HCT116 (cell line): Measurements from ENCODE around the gene GNAO1. TPM values are rescaled to one million over a fixed set of nuclear protein-coding genes. Genes with fewer than 3 reads are reported as not detected.

Experiments
- ATAC-seq: fragments of 200-7000 bp; cut with Tn5 transposase; 2 replicates; pipeline ENCODE4 v1.9.1; 2020; ENCODE audit warnings: mild to moderate bottlenecking, moderate library complexity
- BruUV-seq: library from RNA; stranded (reverse); fragments of 400-500 nt; replicated peaks from 2 replicates; lab custom pipeline; 2021; lab: Mats Ljungman, UMichigan
- CTCF ChIA-PET: fragments of 300-600 bp; sonication (Branson Sonifier 250); formaldehyde crosslinking; loops from one replicate; lab custom pipeline; 2021; ENCODE audit warnings: antibody characterized with exemption; lab: Charles Lee
- POLR2A ChIA-PET: fragments of 300-600, 350-600 bp; sonication (Branson Sonifier 250); formaldehyde crosslinking; loops from one replicate; lab custom pipeline; 2021; ENCODE audit warnings: antibody characterized with exemption; lab: Charles Lee
- RAD21 ChIA-PET, 2 experiments: fragments of 300-600 bp; sonication (Branson Sonifier 250); formaldehyde crosslinking; loops; one replicate each; lab custom pipeline; 2023; ENCODE audit warnings: low total read pairs in 2 of 2; ENCODE audit not compliant: uncharacterized antibody in 2 of 2, unreplicated experiment in 2 of 2, low non-redundant PET in 1 of 2; lab: Charles Lee
- DNase-seq: peaks from one replicate; pipeline ENCODE4 v3.0.0-alpha.2; 2010; ENCODE audit warnings: low read depth, low spot score
- H2AFZ ChIP-seq: fragments of 200-600 bp; shearing (Covaris generic), sonication (generic); 2 replicates; pipeline ENCODE4 v1.6.1; 2017; ENCODE audit warnings: low read depth, mixed run types, mixed read lengths, antibody characterized with exemption, low read length; ENCODE audit not compliant: poor library complexity, severe bottlenecking
- H3K27ac ChIP-seq: 2 replicates; pipeline ENCODE4 v1.5.1; 2012; ENCODE audit warnings: low read depth, low read length
- H3K27me3 ChIP-seq: fragments of 200-600 bp; sonication (generic); 2 replicates; pipeline ENCODE4 v1.6.1; 2016; ENCODE audit warnings: mixed run types, low read length, mixed read lengths; ENCODE audit not compliant: insufficient read depth
- H3K36me3 ChIP-seq, 2 experiments: fragments of 200-500 bp in 1 of 2; fragments of 200-600 bp in 1 of 2; sonication (Bioruptor generic) in 1 of 2; sonication (generic) in 1 of 2; 2 replicates each; pipeline versions ENCODE4 v1.5.1 to v1.6.1; 2014 to 2016; ENCODE audit warnings: low read length in 2 of 2, inconsistent platforms in 1 of 2, mixed read lengths in 1 of 2, mixed run types in 1 of 2; ENCODE audit not compliant: insufficient read depth in 2 of 2, control insufficient read depth in 1 of 2
- H3K4me1 ChIP-seq, 2 experiments: fragments of 200-600 bp in 1 of 2; sonication (generic) in 1 of 2; 2 replicates each; pipeline versions ENCODE4 v1.5.1 to v1.6.1; 2012 to 2017; ENCODE audit warnings: low read length in 2 of 2, inconsistent platforms in 1 of 2, mild to moderate bottlenecking in 1 of 2, mixed read lengths in 1 of 2, mixed run types in 1 of 2, moderate library complexity in 1 of 2; ENCODE audit not compliant: insufficient read depth in 2 of 2, control insufficient read depth in 1 of 2
- H3K4me2 ChIP-seq: fragments of 200-600 bp; sonication (generic); 2 replicates; pipeline ENCODE4 v1.6.1; 2017; ENCODE audit warnings: mixed run types, low read length, mixed read lengths
- H3K4me3 ChIP-seq, 2 experiments: fragments of 200-600 bp in 1 of 2; sonication (generic) in 1 of 2; replicated peaks in 1 of 2; 2 replicates each; pipeline ENCODE4 v1.5.1; 2011 to 2016; ENCODE audit warnings: low read length in 2 of 2, control low read depth in 1 of 2, low read depth in 1 of 2, mild to moderate bottlenecking in 1 of 2, mixed read lengths in 1 of 2, mixed run types in 1 of 2
- H3K79me2 ChIP-seq: fragments of 200-600 bp; sonication (generic); 2 replicates; pipeline ENCODE4 v1.6.1; 2017; ENCODE audit warnings: mild to moderate bottlenecking, mixed run types, low read length, moderate library complexity, mixed read lengths; ENCODE audit not compliant: insufficient read depth
- H3K9ac ChIP-seq: fragments of 200-600 bp; sonication (generic); 2 replicates; pipeline ENCODE4 v1.6.1; 2016; ENCODE audit warnings: low read length, mixed read lengths
- H3K9me2 ChIP-seq: fragments of 200-600 bp; sonication (generic), shearing (Covaris generic); 2 replicates; pipeline ENCODE4 v1.6.1; 2017; ENCODE audit warnings: mixed run types, mild to moderate bottlenecking, moderate library complexity; ENCODE audit not compliant: insufficient read depth
- H3K9me3 ChIP-seq, 2 experiments: fragments of 200-500 bp in 1 of 2; fragments of 200-600 bp in 1 of 2; sonication (Bioruptor generic) in 1 of 2; sonication (generic) in 1 of 2; 2 replicates each; pipeline ENCODE4 v1.6.1; 2014 to 2017; ENCODE audit warnings: low read length in 2 of 2, mixed read lengths in 2 of 2, inconsistent platforms in 1 of 2, low read depth in 1 of 2, mild to moderate bottlenecking in 1 of 2, mixed run types in 1 of 2, moderate library complexity in 1 of 2; ENCODE audit not compliant: control insufficient read depth in 1 of 2, insufficient read depth in 1 of 2
- H4K20me1 ChIP-seq: fragments of 200-600 bp; sonication (generic), shearing (Covaris generic); 2 replicates; pipeline ENCODE4 v1.6.1; 2017; ENCODE audit warnings: mixed run types, mild to moderate bottlenecking, moderate library complexity; ENCODE audit not compliant: insufficient read depth
- CEBPB ChIP-seq: IDR thresholded peaks from 2 replicates; pipeline ENCODE4 v1.6.1; 2012; ENCODE audit warnings: low read depth
- ELF1 ChIP-seq: IDR thresholded peaks from 2 replicates; pipeline ENCODE4 v1.6.1; 2012; ENCODE audit warnings: low read depth, borderline replicate concordance
- EZH2 ChIP-seq: fragments of 200-600 bp; sonication (generic); IDR thresholded peaks from 2 replicates; pipeline ENCODE4 v1.6.1; 2017; ENCODE audit warnings: antibody characterized with exemption, mixed run types
- EZH2phosphoT487 ChIP-seq: fragments of 200-600 bp; IDR thresholded peaks from 2 replicates; pipeline ENCODE4 v1.6.1; 2018; ENCODE audit warnings: antibody characterized with exemption, borderline replicate concordance
- FOSL1 ChIP-seq: IDR thresholded peaks from 2 replicates; pipeline ENCODE4 v1.6.1; 2012; ENCODE audit warnings: low read depth
- JUND ChIP-seq: IDR thresholded peaks from 2 replicates; pipeline ENCODE4 v1.6.1; 2012
- POLR2A ChIP-seq: IDR thresholded peaks from 2 replicates; pipeline ENCODE4 v1.7.0; 2011; ENCODE audit warnings: borderline replicate concordance; ENCODE audit not compliant: insufficient read depth, insufficient read length; ENCODE audit errors: extremely low read depth
- POLR2AphosphoS5 ChIP-seq: IDR thresholded peaks from 2 replicates; pipeline ENCODE4 v1.6.1; 2011; ENCODE audit warnings: mild to moderate bottlenecking, low read depth, low read length, moderate library complexity
- RAD21 ChIP-seq: IDR thresholded peaks from 2 replicates; pipeline ENCODE4 v1.6.1; 2012; ENCODE audit warnings: low read depth, mild to moderate bottlenecking
- SIN3A ChIP-seq: IDR thresholded peaks from 2 replicates; pipeline ENCODE4 v1.6.1; 2012; ENCODE audit warnings: low read depth
- SRF ChIP-seq: IDR thresholded peaks from 2 replicates; pipeline ENCODE4 v1.6.1; 2012; ENCODE audit warnings: low read depth
- TCF7L2 ChIP-seq: IDR thresholded peaks from 2 replicates; pipeline ENCODE4 v1.7.0; 2011; ENCODE audit warnings: borderline replicate concordance, inconsistent platforms; ENCODE audit not compliant: insufficient read depth, insufficient read length; ENCODE audit errors: extremely low read depth
- YY1 ChIP-seq: IDR thresholded peaks from 2 replicates; pipeline ENCODE4 v1.6.1; 2011; ENCODE audit warnings: low read length, low read depth, moderate library complexity, mild to moderate bottlenecking; ENCODE audit not compliant: insufficient replicate concordance; ENCODE audit errors: extremely low read depth
- ZFX ChIP-seq: fragments of 450-650 bp; IDR thresholded peaks from 2 replicates; pipeline ENCODE4 v1.6.1; 2017
- ZNF274 ChIP-seq: fragments of 200-500 bp; sonication (Bioruptor generic); IDR thresholded peaks from 2 replicates; pipeline ENCODE4 v1.6.1; 2014; ENCODE audit warnings: mild to moderate bottlenecking, low read depth, low read length, inconsistent platforms
- intact Hi-C: fragments of 100-400 bp; cut with micrococcal nuclease; formaldehyde crosslinking; loops from 2 replicates; pipeline ENCODE4 v1.10.0; 2022
- total RNA-seq: library from RNA; stranded (reverse); gene quantifications from one replicate; pipeline ENCODE4 v1.2.1, GENCODE V29; 2021; ENCODE audit not compliant: unreplicated experiment
- TF ChIP-seq, protein P1 (sequence below): IDR thresholded peaks from 2 replicates; pipeline ENCODE4 v1.6.1; 2011; ENCODE audit warnings: mild to moderate bottlenecking, low read length, moderate library complexity; ENCODE audit not compliant: insufficient replicate concordance; ENCODE audit errors: extremely low read depth
- TF ChIP-seq, protein P2 (sequence below): IDR thresholded peaks from 2 replicates; pipeline ENCODE4 v1.6.1; 2012
- TF ChIP-seq, protein P3 (sequence below): IDR thresholded peaks from 2 replicates; pipeline ENCODE4 v1.6.1; 2012
- TF ChIP-seq, protein P4 (sequence below), 3 experiments: fragments of 200-600 bp in 1 of 3; sonication (generic) in 1 of 3; IDR thresholded peaks in 2 of 3; conservative IDR thresholded peaks in 1 of 3; 2 replicates each; pipeline ENCODE4 v1.5.1; 2012 to 2017; ENCODE audit warnings: low read depth in 2 of 3, low read length in 2 of 3, antibody characterized with exemption in 1 of 3, borderline replicate concordance in 1 of 3, control low read depth in 1 of 3, mild to moderate bottlenecking in 1 of 3, mixed read lengths in 1 of 3, mixed run types in 1 of 3, moderate library complexity in 1 of 3; ENCODE audit not compliant: insufficient read depth in 1 of 3

Gene GNAO1
- total RNA-seq, 1 experiment from 2014 or later = 0.12 TPM

DNA sequence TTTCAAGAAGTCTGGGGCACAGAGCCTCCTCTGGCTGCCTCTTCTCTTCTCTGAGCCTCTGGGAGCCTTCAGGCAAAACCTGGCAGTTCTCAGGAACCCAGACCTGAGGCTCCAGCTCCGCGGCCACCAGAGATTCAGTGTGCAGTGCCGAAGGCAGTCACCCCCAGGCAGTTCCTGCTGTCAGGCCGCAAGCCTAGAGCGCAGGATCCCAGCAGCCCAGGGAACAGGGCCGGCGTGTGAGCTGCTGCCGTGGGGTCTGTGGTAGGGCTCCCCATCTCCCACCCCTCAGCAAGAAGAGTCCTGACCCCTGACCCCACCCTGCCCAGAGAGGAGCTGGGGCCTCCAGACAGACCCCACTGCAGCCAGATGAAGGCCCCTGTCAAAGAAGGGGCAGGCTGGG is 155.9 kb downstream of the GNAO1 start:
- BruUV-seq = no TSS peak
- CTCF ChIA-PET = interaction anchor here (1.5 kb wide), 1 partner anchor 9 kb away, joined by 8 read pairs; no protein-coding TSS in a partner anchor

More for the DNA sequence above, 155.9 kb downstream of the GNAO1 start:
- Histone ChIP-seq H3K9me2 (no peaks in the 10 kb centered on the region), H3K27ac (no peak overlapping the region)
- TF ChIP-seq POLR2A = no peak
- TF ChIP-seq JUND = no peak
- no peak for TF ChIP-seq ELF1
- TF ChIP-seq POLR2AphosphoS5 = no peak
- TF ChIP-seq, protein P1, sequence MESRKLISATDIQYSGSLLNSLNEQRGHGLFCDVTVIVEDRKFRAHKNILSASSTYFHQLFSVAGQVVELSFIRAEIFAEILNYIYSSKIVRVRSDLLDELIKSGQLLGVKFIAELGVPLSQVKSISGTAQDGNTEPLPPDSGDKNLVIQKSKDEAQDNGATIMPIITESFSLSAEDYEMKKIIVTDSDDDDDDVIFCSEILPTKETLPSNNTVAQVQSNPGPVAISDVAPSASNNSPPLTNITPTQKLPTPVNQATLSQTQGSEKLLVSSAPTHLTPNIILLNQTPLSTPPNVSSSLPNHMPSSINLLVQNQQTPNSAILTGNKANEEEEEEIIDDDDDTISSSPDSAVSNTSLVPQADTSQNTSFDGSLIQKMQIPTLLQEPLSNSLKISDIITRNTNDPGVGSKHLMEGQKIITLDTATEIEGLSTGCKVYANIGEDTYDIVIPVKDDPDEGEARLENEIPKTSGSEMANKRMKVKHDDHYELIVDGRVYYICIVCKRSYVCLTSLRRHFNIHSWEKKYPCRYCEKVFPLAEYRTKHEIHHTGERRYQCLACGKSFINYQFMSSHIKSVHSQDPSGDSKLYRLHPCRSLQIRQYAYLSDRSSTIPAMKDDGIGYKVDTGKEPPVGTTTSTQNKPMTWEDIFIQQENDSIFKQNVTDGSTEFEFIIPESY = no peak
- TF ChIP-seq TCF7L2 = no peak
- TF ChIP-seq CEBPB = no peak
- no peak for TF ChIP-seq RAD21
- TF ChIP-seq EZH2phosphoT487 = no peak
- TF ChIP-seq, protein P2, sequence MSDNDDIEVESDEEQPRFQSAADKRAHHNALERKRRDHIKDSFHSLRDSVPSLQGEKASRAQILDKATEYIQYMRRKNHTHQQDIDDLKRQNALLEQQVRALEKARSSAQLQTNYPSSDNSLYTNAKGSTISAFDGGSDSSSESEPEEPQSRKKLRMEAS = no peak
- TF ChIP-seq SIN3A = no peak
- TF ChIP-seq SRF = no peak
- TF ChIP-seq, protein P3, sequence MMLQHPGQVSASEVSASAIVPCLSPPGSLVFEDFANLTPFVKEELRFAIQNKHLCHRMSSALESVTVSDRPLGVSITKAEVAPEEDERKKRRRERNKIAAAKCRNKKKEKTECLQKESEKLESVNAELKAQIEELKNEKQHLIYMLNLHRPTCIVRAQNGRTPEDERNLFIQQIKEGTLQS = no peak
- no peak for TF ChIP-seq FOSL1
- TF ChIP-seq EZH2 = no peak
- TF ChIP-seq, protein P4, sequence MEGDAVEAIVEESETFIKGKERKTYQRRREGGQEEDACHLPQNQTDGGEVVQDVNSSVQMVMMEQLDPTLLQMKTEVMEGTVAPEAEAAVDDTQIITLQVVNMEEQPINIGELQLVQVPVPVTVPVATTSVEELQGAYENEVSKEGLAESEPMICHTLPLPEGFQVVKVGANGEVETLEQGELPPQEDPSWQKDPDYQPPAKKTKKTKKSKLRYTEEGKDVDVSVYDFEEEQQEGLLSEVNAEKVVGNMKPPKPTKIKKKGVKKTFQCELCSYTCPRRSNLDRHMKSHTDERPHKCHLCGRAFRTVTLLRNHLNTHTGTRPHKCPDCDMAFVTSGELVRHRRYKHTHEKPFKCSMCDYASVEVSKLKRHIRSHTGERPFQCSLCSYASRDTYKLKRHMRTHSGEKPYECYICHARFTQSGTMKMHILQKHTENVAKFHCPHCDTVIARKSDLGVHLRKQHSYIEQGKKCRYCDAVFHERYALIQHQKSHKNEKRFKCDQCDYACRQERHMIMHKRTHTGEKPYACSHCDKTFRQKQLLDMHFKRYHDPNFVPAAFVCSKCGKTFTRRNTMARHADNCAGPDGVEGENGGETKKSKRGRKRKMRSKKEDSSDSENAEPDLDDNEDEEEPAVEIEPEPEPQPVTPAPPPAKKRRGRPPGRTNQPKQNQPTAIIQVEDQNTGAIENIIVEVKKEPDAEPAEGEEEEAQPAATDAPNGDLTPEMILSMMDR (IDR thresholded peaks at IDR 0.05 in 2 of 3, conservative IDR thresholded peaks at IDR 0.05 in 1 of 3; ENCODE audit: borderline replicate concordance in 1 of 3, insufficient read depth in 1 of 3, low read depth in 2 of 3, low read length in 2 of 3) = no peak
- TF ChIP-seq ZFX = no peak
- TF ChIP-seq ZNF274 = no peak
- no peak for TF ChIP-seq YY1
- TF ChIP-seq, all 23 proteins: peak for 0
- DNase-seq = no peak
- Histone ChIP-seq H4K20me1 (no peaks in the 10 kb centered on the region), H3K4me3 (no peak overlapping the region), H3K79me2 (no peaks in the 10 kb centered on the region), H3K4me1 (peaks cover 0 to 17% of the 10 kb centered on the region in 2 experiments; a peak in 3 of 4 replicates), H3K36me3 (no peaks in the 10 kb centered on the region), H2AFZ (no peak overlapping the region), H3K9me3 (no peaks in the 10 kb centered on the region), H3K4me2 (no peak overlapping the region), H3K27me3 (no peaks in the 10 kb centered on the region), H3K9ac (no peak overlapping the region)
- ATAC-seq = no peak
- intact Hi-C loops = no loop called here
- POLR2A ChIA-PET = no interaction called here
- RAD21 ChIA-PET = no interaction called here
